ENCODE results near the gene SGSM1.
"Not testable (repeated sequence)": the region's sequence is repeated elsewhere in the genome, so short reads cannot be mapped to it uniquely, and the experiment has no call there.

SGSM1 gene

DNA sequence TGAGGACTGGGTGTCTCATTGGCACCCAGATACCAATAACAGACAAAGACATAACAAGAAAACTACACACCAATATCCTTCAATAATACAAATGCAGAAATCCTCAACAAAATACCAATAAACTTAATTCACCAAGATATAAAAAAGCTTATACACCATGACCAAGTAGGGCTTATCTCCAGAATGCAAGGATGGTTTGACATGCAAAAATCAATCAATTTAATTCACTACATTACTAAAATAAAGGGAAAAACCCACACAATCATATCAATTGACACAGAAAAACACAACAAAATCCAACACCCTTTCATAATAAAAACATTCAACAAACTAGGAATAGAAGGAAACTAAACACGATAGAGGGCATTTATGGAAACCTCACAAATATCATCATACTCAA lies 99.9 kb downstream of the SGSM1 start:
- peaks cover 20% of the 10 kb centered on the region for H3K36me3 Mint-ChIP-seq (ENCODE audit: low read depth)
- H3K27me3 Mint-ChIP-seq (ENCODE audit: low read depth, poor library complexity) = peaks cover 12% of the 10 kb centered on the region
- TF ChIP-seq, protein P1, sequence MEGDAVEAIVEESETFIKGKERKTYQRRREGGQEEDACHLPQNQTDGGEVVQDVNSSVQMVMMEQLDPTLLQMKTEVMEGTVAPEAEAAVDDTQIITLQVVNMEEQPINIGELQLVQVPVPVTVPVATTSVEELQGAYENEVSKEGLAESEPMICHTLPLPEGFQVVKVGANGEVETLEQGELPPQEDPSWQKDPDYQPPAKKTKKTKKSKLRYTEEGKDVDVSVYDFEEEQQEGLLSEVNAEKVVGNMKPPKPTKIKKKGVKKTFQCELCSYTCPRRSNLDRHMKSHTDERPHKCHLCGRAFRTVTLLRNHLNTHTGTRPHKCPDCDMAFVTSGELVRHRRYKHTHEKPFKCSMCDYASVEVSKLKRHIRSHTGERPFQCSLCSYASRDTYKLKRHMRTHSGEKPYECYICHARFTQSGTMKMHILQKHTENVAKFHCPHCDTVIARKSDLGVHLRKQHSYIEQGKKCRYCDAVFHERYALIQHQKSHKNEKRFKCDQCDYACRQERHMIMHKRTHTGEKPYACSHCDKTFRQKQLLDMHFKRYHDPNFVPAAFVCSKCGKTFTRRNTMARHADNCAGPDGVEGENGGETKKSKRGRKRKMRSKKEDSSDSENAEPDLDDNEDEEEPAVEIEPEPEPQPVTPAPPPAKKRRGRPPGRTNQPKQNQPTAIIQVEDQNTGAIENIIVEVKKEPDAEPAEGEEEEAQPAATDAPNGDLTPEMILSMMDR (IDR thresholded peaks at IDR 0.05) = no peak
- no peak overlapping the region for H3K27ac Mint-ChIP-seq
- no peak overlapping the region for H3K4me3 Mint-ChIP-seq
- peaks cover 43% of the 10 kb centered on the region for H3K9me3 Mint-ChIP-seq
- DNase-seq = no peak
- no peaks in the 10 kb centered on the region for H3K4me1 Mint-ChIP-seq

DNA sequence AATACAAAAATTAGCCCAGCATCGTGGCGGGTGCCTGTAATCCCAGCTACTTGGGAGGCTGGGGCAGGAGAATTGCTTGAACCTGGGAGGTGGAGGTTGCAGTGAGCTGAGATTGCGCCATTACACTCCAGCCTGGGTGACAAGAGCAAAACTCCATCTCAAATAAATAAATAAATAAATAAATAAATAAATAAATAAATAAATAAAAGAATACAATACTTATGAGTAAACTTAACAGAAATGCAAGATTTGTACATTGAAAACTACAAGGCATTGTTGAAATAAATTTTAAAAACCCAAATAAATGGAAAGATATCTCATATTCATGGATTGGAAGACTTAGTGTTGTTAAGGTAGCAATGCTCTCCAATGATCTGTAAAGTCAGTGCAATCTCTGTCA lies 101.1 kb downstream of the SGSM1 start:
- not testable (repeated sequence) for H3K4me1 Mint-ChIP-seq, H3K27ac Mint-ChIP-seq, H3K4me3 Mint-ChIP-seq, DNase-seq
- Mint-ChIP-seq H3K27me3 (ENCODE audit: low read depth, poor library complexity) (peaks cover 12% of the 10 kb centered on the region), H3K36me3 (ENCODE audit: low read depth) (peaks cover 20% of the 10 kb centered on the region), H3K9me3 (peaks cover 43% of the 10 kb centered on the region)

DNA sequence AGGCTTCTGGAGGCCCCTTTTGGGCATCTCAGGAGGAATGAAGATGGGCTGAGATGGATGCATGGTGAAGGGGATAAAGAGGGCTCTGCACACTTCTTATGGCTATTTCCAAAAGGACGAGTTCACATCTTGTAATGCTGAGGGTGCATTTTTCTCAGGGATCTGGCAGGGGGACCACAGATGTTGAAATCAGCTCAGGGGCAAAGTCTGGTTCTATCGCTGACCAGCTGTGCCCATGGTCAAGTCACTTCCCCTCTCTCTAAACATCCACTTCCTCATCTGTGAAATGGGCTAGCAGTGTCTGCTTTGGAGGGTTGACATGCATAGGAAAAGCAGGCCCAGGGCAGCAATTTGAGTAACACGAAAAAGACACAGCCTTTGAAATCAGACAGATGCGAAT lies 114.0 kb downstream of the SGSM1 start:
- Mint-ChIP-seq H3K36me3 (ENCODE audit: low read depth) (no peaks in the 10 kb centered on the region), H3K9me3 (no peaks in the 10 kb centered on the region), H3K4me1 (no peaks in the 10 kb centered on the region), H3K27ac (no peak overlapping the region), H3K27me3 (ENCODE audit: low read depth, poor library complexity) (peaks cover 4% of the 10 kb centered on the region), H3K4me3 (no peak overlapping the region)
- TF ChIP-seq, protein P1 (IDR thresholded peaks at IDR 0.05) = no peak
- no peak for DNase-seq

DNA sequence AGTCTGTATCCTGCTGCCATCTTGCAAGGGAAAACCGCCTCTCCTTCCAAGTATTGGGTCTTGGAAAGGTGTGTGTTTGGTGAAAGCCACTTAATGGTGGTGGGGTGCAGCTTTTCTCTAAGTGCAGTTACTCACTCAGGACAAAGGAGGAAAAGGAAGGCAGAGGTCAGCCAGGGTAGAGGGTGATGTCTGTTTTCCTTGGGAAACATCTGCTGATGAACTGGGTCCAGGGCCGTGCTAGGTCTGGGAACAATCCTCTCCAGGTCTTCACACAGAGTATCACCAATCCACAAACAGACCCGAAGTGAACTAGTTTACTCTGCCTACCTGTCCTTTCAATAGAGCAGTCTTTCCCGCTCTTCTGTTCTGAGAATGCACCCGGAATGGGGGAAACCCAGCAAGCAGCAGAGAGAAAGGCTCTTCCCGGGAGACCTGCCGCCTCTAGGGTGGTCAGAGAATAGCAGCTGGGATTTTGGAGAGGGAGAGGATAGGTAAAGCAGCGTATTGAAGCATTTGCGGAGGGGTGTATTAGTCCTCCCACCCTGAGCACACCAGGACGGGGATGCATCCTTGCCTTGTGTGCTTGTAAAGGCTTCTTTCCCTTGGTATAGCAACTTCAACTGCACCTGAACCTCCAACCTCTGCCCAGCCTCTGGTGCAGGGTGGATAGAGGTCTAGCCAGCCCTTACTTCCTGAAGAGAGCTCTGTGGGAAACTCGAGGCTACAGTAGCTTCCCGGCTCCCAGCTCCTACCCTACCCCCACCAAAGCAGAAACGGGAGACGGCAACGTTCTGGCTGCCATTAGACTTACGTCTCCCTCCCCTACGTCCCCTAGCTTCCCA lies 119.8 kb downstream of the SGSM1 start:
- Mint-ChIP-seq H3K36me3 (ENCODE audit: low read depth) (no peaks in the 10 kb centered on the region), H3K27me3 (ENCODE audit: low read depth, poor library complexity) (peaks cover 22% of the 10 kb centered on the region), H3K4me3 (no peak overlapping the region), H3K4me1 (no peaks in the 10 kb centered on the region), H3K9me3 (peaks cover 7% of the 10 kb centered on the region), H3K27ac (no peak overlapping the region)
- TF ChIP-seq, protein P1 (IDR thresholded peaks at IDR 0.05) = no peak
- DNase-seq = no peak

DNA sequence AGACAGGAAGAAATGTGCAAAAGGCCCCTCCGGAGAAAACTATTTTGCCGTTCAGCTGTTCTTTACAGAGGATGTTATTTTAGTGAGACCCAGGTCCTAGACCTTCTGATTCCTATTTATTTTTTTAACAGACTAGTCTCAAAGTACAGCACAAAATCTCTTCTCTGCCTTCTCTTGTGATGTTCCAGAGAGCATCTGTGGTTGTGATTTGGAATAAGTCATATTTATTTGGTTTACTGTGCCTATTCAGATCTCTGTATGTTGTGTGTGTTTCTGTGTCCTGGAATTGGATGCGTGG lies 120.4 kb downstream of the SGSM1 start:
- Mint-ChIP-seq H3K4me3 (no peak overlapping the region), H3K9me3 (peaks cover 7% of the 10 kb centered on the region), H3K27ac (no peak overlapping the region), H3K4me1 (no peaks in the 10 kb centered on the region), H3K36me3 (ENCODE audit: low read depth) (no peaks in the 10 kb centered on the region), H3K27me3 (ENCODE audit: low read depth, poor library complexity) (peaks cover 27% of the 10 kb centered on the region)
- DNase-seq = no peak
- TF ChIP-seq, protein P1 (IDR thresholded peaks at IDR 0.05) = no peak

DNA sequence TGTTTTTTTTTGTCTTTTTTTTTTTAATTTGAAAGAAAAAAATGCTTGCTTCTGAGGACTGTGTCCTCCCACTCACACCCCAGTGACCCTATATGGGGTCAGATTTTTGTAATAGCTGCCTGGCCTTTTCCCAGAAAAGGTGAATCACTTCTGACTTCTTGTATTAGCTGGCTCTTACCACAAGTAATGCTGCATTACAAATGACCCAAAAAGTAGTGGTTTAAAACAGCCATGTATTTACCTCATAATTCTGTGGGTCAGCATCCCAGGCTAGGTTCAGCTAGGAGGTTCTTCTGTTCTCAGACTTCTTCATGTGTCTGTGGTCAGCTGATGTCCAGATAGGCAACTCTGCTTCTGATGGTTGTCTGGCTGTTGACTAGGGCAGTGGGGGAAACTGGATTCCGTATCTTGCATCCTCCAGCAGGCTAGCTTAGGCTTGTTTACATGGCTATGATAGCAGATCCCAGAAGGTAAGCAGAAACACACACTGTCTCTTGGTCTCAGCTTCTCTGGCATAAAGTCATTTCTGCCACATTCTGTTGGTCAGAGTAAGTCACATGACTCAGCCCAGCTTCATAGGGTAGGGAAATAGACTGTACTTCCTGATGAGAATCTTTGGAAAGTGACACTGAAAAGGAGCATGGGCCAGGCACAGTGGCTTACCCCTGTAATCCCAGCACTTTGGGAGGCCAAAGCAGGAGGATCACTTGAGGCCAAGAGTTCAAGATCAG lies 121.0 kb downstream of the SGSM1 start:
- peaks cover 30% of the 10 kb centered on the region for H3K27me3 Mint-ChIP-seq (ENCODE audit: low read depth, poor library complexity)
- H3K27ac Mint-ChIP-seq = no peak overlapping the region
- no peak for DNase-seq
- peaks cover 7% of the 10 kb centered on the region for H3K9me3 Mint-ChIP-seq
- no peaks in the 10 kb centered on the region for H3K4me1 Mint-ChIP-seq
- no peak overlapping the region for H3K4me3 Mint-ChIP-seq
- no peaks in the 10 kb centered on the region for H3K36me3 Mint-ChIP-seq (ENCODE audit: low read depth)
- TF ChIP-seq, protein P1 (IDR thresholded peaks at IDR 0.05) = no peak
